ENCODE results near the gene LAMA3. TPM values are rescaled to one million over a fixed set of nuclear protein-coding genes. Genes with fewer than 3 reads are reported as not detected.

LAMA3 gene
- total RNA-seq, 2 donors from 2014 or later, result 0.07 TPM; not detected in 1

GRCh38 chr18:23824240-23824639 is 135.0 kb downstream of the LAMA3 start:
- H3K9me3 ChIP-seq (ENCODE audit: control insufficient read depth, low read length, poor library complexity, severe bottlenecking), result no peaks in the 10 kb centered on the region
- H3K36me3 Mint-ChIP-seq (ENCODE audit: low read depth), result no peaks in the 10 kb centered on the region
- no peak overlapping the region for H3K4me3 Mint-ChIP-seq
- peak overlapping the region; percentile 11 for H3K27ac Mint-ChIP-seq
- peaks cover 23% of the 10 kb centered on the region for H3K27me3 Mint-ChIP-seq
- ATAC-seq (no peak), DNase-seq (no peak)
- peaks cover 17% of the 10 kb centered on the region for H3K4me1 Mint-ChIP-seq

GRCh38 chr18:23824669-23825068 is 135.4 kb downstream of the LAMA3 start:
- ATAC-seq (no peak), DNase-seq (no peak)
- Mint-ChIP-seq H3K36me3 (ENCODE audit: low read depth) (no peaks in the 10 kb centered on the region), H3K4me3 (no peak overlapping the region), H3K27me3 (peaks cover 23% of the 10 kb centered on the region), H3K4me1 (peaks cover 18% of the 10 kb centered on the region), H3K27ac (peak overlapping the region; percentile 11)
- H3K9me3 ChIP-seq (ENCODE audit: control insufficient read depth, low read length, poor library complexity, severe bottlenecking), result no peaks in the 10 kb centered on the region

DNA sequence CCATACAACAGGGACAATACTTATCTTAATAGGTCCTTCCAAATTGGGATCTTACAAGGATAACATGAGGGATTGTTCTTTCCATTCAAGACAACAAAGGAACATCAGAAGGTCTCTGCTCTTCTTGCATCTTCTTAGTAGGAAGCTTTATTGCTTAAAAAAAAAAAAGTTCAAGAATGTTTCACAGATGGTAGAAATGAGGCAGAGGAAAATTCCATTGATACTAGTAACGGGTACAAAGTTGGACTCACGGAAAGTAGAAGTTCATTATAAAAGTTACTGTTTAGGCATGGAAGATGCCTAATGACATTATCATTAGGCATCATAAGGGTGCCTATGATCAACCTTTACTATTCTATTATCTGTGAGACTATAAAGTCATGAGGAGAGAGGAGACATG is 136.2 kb downstream of the LAMA3 start:
- no peaks in the 10 kb centered on the region for H3K9me3 ChIP-seq (ENCODE audit: control insufficient read depth, low read length, poor library complexity, severe bottlenecking)
- DNase-seq, result no peak
- Mint-ChIP-seq H3K36me3 (ENCODE audit: low read depth) (no peaks in the 10 kb centered on the region), H3K27me3 (peaks cover 22% of the 10 kb centered on the region), H3K4me1 (peaks cover 18% of the 10 kb centered on the region), H3K4me3 (no peak overlapping the region), H3K27ac (no peak overlapping the region)
- ATAC-seq, result no peak

DNA sequence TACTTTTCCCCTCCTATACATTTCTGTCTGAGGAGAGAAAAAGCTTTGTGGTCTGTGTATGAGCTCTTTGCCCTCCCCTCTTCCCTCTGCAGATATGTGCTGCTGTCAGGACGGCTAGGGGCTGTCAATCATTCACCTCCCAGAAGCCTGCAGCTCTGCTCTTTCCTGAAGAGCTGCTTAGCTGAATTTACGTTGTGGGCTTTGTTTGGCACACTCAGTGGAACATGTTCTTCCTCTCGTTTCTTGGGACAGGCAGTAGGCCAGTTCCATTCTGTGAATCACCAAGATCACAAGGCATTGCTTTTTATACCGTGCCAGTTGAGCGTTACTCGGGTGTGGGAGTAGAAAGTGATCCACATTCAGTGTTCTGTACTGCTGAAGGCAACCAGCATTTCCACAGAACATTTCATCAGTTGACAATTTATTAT is 136.7 kb downstream of the LAMA3 start:
- H3K36me3 Mint-ChIP-seq (ENCODE audit: low read depth), result no peaks in the 10 kb centered on the region
- peaks cover 17% of the 10 kb centered on the region for H3K27me3 Mint-ChIP-seq
- peak overlapping the region; percentile 15 for H3K4me3 Mint-ChIP-seq
- H3K4me1 Mint-ChIP-seq, result peaks cover 18% of the 10 kb centered on the region
- H3K9me3 ChIP-seq (ENCODE audit: control insufficient read depth, low read length, poor library complexity, severe bottlenecking), result no peaks in the 10 kb centered on the region
- no peak overlapping the region for H3K27ac Mint-ChIP-seq
- ATAC-seq (no peak), DNase-seq (no peak)

- ATAC-seq (no peak), DNase-seq (no peak)
- no peaks in the 10 kb centered on the region for H3K9me3 ChIP-seq (ENCODE audit: control insufficient read depth, low read length, poor library complexity, severe bottlenecking)
- H3K27ac Mint-ChIP-seq, result no peak overlapping the region
- no peaks in the 10 kb centered on the region for H3K36me3 Mint-ChIP-seq (ENCODE audit: low read depth)
- H3K27me3 Mint-ChIP-seq, result peaks cover 7% of the 10 kb centered on the region
- peaks cover 18% of the 10 kb centered on the region for H3K4me1 Mint-ChIP-seq
- no peak overlapping the region for H3K4me3 Mint-ChIP-seq
These were observed 137.8 kb downstream of the LAMA3 start for GRCh38 chr18:23826850-23827620.

DNA sequence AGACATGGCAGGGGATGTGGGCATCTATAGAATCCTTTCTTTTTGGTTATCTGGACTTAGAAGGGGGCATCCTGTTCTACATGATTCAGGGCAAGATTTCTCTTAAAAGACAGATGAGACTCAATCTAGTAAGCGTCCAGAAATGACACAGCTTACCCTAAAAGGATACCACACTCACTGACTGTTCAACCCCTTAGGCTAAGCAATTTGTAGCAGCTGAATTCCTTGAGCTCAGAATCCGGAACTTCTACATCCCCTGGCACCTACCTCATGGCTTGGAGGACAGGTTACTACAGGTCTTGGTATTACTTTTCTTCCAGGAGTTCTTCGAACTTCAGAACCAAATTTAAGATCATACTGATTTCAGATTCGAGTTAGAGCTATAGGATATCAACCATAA is 138.4 kb downstream of the LAMA3 start:
- ATAC-seq, result no peak
- peaks cover under 1% of the 10 kb centered on the region for H3K27me3 Mint-ChIP-seq
- no peak overlapping the region for H3K27ac Mint-ChIP-seq
- H3K4me3 Mint-ChIP-seq, result no peak overlapping the region
- H3K9me3 ChIP-seq (ENCODE audit: control insufficient read depth, low read length, poor library complexity, severe bottlenecking), result no peaks in the 10 kb centered on the region
- H3K36me3 Mint-ChIP-seq (ENCODE audit: low read depth), result no peaks in the 10 kb centered on the region
- DNase-seq, result no peak
- H3K4me1 Mint-ChIP-seq, result peaks cover 18% of the 10 kb centered on the region

DNA sequence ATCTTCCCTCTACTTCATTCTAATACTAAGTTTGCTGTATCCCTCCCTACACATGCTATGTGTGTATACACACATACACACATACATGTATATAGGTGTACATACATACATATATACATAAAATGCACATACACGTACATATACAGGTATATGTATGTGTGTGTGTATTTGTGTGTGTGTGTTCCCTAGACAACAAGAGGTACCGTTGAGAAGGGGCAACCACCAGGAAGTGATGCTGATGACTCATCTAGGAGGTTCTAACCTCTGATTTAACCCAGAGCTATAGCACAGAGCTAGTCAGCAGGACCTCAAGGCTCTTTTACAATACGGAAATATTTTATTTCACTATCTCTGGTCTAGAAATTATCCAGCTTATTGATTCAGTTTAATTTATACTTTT is 139.2 kb downstream of the LAMA3 start:
- no peaks in the 10 kb centered on the region for H3K27me3 Mint-ChIP-seq
- H3K4me3 Mint-ChIP-seq, result no peak overlapping the region
- H3K36me3 Mint-ChIP-seq (ENCODE audit: low read depth), result no peaks in the 10 kb centered on the region
- peak; percentile 99 for ATAC-seq
- peak in 2 of 3 donors; percentile 19 to 28 for DNase-seq
- no peaks in the 10 kb centered on the region for H3K9me3 ChIP-seq (ENCODE audit: control insufficient read depth, low read length, poor library complexity, severe bottlenecking)
- no peak overlapping the region for H3K27ac Mint-ChIP-seq
- H3K4me1 Mint-ChIP-seq, result peaks cover 18% of the 10 kb centered on the region

DNA sequence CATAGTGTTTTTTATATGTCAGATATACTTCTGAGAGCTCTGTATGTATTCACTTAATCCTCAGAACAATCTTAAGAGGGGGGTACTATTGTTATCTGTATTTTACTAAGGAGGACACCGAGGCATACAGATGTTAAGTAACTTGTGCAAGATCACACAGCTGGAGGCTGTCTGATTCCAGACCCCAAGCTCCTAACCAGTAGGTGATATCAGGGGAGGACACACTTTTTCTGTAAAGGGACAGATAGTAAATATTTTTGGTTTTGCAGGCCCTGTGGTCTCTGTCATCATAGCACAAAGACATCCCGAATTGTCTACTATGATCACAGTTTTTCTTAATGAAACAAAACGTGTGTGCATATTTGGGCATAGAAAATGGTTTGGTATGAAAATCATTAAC is 143.7 kb downstream of the LAMA3 start:
- ATAC-seq (no peak), DNase-seq (no peak)
- H3K27me3 Mint-ChIP-seq, result no peaks in the 10 kb centered on the region
- H3K27ac Mint-ChIP-seq, result no peak overlapping the region
- H3K4me1 Mint-ChIP-seq, result peaks cover 12% of the 10 kb centered on the region
- H3K36me3 Mint-ChIP-seq (ENCODE audit: low read depth), result no peaks in the 10 kb centered on the region
- no peaks in the 10 kb centered on the region for H3K9me3 ChIP-seq (ENCODE audit: control insufficient read depth, low read length, poor library complexity, severe bottlenecking)
- H3K4me3 Mint-ChIP-seq, result no peak overlapping the region

DNA sequence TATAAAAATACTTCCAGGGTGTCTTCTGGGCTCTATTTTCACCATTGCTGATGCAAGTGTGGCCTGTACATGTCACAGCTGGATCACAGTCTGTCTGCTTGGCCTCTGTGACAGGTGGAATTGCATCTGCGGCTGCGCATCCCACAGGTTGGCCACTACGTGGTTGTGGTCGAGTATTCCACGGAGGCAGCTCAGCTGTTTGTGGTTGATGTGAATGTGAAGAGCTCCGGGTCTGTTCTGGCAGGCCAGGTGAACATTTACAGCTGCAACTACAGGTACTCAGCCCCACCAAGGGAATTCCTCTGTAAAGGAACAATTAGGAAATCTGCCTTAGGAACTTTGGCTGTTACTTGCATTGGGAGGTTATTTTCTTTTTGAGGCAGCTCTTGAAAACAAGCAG is 144.5 kb downstream of the LAMA3 start:
- peaks cover 8% of the 10 kb centered on the region for H3K4me1 Mint-ChIP-seq
- DNase-seq, result no peak
- no peak overlapping the region for H3K4me3 Mint-ChIP-seq
- no peaks in the 10 kb centered on the region for H3K27me3 Mint-ChIP-seq
- H3K9me3 ChIP-seq (ENCODE audit: control insufficient read depth, low read length, poor library complexity, severe bottlenecking), result no peaks in the 10 kb centered on the region
- ATAC-seq, result no peak
- no peak overlapping the region for H3K27ac Mint-ChIP-seq
- H3K36me3 Mint-ChIP-seq (ENCODE audit: low read depth), result no peaks in the 10 kb centered on the region

GRCh38 chr18:23835091-23835490 is 145.8 kb downstream of the LAMA3 start:
- no peak overlapping the region for H3K4me3 Mint-ChIP-seq
- no peak overlapping the region for H3K27ac Mint-ChIP-seq
- H3K4me1 Mint-ChIP-seq, result peaks cover 2% of the 10 kb centered on the region
- H3K9me3 ChIP-seq (ENCODE audit: control insufficient read depth, low read length, poor library complexity, severe bottlenecking), result no peaks in the 10 kb centered on the region
- ATAC-seq (no peak), DNase-seq (no peak)
- H3K27me3 Mint-ChIP-seq, result no peaks in the 10 kb centered on the region
- no peaks in the 10 kb centered on the region for H3K36me3 Mint-ChIP-seq (ENCODE audit: low read depth)

DNA sequence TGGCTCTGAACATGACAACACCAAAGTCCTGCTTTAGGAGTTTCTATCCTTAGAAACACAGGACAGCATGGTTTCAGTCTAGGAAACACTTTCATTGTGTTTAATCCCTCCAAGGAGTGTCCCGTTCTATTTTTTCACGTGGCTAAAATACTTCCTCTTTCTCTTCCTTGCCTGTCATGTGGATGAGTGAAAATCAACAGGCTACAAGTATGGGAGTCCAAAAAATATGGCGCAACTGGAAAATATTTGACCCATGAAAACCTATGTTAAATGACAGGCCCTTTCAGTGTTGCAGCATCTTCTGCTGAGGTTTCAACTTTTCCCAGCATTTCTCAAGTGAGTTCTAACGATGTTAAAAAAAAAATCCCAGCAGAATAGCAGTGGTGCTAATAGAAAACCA is 146.3 kb downstream of the LAMA3 start:
- ATAC-seq (no peak), DNase-seq (no peak)
- Mint-ChIP-seq H3K36me3 (ENCODE audit: low read depth) (no peaks in the 10 kb centered on the region), H3K27ac (no peak overlapping the region), H3K27me3 (no peaks in the 10 kb centered on the region), H3K4me1 (peaks cover 2% of the 10 kb centered on the region), H3K4me3 (no peak overlapping the region)
- H3K9me3 ChIP-seq (ENCODE audit: control insufficient read depth, low read length, poor library complexity, severe bottlenecking), result no peaks in the 10 kb centered on the region

DNA sequence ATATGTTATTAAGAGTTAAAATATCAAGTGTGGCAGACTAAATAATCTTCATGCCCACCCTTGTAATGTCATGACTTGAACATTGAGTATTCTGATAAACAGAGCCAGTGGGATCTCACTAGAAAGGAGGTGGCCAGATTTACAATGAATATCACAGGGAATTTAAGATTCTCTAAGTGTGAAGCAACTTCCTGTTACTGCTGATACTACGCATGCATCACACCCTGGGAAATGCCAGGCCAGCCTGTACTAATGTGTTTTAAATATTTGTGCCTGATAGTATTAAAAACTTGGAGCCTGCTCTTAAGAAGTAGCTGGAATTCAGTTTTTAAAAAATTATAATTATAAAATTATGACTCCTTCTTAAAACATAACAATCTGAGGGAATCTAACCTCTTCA is 148.3 kb downstream of the LAMA3 start:
- Mint-ChIP-seq H3K4me1 (peaks cover 2% of the 10 kb centered on the region), H3K36me3 (ENCODE audit: low read depth) (no peaks in the 10 kb centered on the region), H3K27me3 (no peaks in the 10 kb centered on the region), H3K4me3 (no peak overlapping the region), H3K27ac (no peak overlapping the region)
- peak; percentile 41 for ATAC-seq
- no peak for DNase-seq
- H3K9me3 ChIP-seq (ENCODE audit: control insufficient read depth, low read length, poor library complexity, severe bottlenecking), result no peaks in the 10 kb centered on the region

GRCh38 chr18:23838233-23838632 is 149.0 kb downstream of the LAMA3 start:
- no peaks in the 10 kb centered on the region for H3K9me3 ChIP-seq (ENCODE audit: control insufficient read depth, low read length, poor library complexity, severe bottlenecking)
- no peak overlapping the region for H3K27ac Mint-ChIP-seq
- H3K27me3 Mint-ChIP-seq, result peaks cover 2% of the 10 kb centered on the region
- ATAC-seq, result no peak
- no peak for DNase-seq
- H3K36me3 Mint-ChIP-seq (ENCODE audit: low read depth), result no peaks in the 10 kb centered on the region
- peaks cover 2% of the 10 kb centered on the region for H3K4me1 Mint-ChIP-seq
- H3K4me3 Mint-ChIP-seq, result no peak overlapping the region

DNA sequence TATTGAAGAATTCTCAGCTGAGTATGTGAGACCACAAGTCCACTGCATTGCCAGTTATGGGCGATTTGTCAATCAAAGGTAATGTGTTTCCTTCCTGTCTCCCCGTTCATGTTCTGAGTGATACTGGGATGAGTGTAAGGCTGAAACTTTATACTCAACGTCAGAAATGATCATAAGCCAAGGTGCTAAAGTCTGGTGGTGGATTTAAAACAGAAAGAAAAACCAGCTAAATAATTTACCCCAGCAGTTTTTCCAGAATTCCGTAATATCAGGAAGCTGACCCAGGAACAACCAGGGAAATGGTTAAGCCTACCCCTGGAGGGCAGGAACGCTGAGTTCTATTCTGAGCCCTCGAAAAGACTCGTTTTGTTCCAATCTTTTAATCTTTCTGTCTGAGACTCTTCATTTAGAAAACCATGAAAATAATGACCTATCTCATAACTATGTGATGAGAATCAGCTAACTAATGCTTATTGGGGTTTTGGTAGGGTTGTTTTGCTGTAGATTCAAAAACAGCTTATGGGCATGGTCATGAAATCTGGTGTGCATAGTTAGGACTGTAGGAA is 149.6 kb downstream of the LAMA3 start:
- no peak overlapping the region for H3K27ac Mint-ChIP-seq
- no peaks in the 10 kb centered on the region for H3K36me3 Mint-ChIP-seq (ENCODE audit: low read depth)
- H3K27me3 Mint-ChIP-seq, result peaks cover 9% of the 10 kb centered on the region
- peaks cover 2% of the 10 kb centered on the region for H3K4me1 Mint-ChIP-seq
- ATAC-seq, result no peak
- H3K4me3 Mint-ChIP-seq, result no peak overlapping the region
- no peak for DNase-seq
- no peaks in the 10 kb centered on the region for H3K9me3 ChIP-seq (ENCODE audit: control insufficient read depth, low read length, poor library complexity, severe bottlenecking)

Measured in T-helper 17 cell (primary cell).